GM18519 (cell line): ENCODE results near the gene TMEM256.

ENCODE experiments used
- ATAC-seq: cut with Tn5 transposase; IDR thresholded peaks from one replicate; pipeline ENCODE4 v1.9.1; 2021; ENCODE audit warnings: mild to moderate bottlenecking, moderate library complexity; ENCODE audit not compliant: unreplicated experiment, low FRiP score

TMEM256 gene

DNA sequence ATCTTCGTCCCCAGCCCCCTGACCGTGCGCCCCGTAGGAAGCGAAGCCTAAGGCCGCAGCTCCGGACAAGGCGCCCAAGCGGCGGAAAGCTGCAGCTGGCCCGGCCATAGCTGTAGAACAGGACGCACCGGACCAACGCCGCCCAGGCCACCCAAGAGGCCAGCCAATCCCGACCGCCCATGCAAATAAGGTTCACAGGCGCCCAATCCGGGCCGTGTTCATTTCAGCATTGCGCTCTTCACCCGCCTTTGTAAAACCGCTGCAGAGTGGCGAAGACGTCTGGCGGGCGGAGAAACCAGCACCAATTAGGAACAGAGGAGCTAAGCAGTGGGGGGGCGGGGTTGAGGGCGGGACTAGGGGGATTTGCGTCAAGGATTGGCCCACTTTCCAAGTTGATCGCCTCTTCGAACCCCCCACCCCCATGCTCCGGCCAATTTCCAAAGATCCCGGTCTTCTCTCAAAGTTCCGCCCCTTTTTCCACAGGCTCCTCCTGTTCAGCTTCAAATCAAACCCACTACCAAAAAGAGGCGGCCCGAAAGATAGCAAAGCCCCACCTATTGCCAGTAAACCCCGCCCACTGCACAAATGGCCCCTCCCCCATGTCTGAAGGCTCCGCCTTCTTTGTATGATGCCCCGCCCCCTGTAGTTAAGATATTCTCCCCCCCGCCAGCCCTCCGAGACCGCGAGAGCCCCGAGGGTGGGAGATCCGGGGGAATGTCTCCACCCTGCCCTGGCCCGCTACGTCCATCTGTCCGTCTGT is at the start of gene TMEM256:
Gene TMEM256, minus strand, starts transcription at position 121 of the 760 bp plus-strand sequence. Its CDS starts 13 bp downstream, at position 108.
- peak; percentile 67 for ATAC-seq

DNA sequence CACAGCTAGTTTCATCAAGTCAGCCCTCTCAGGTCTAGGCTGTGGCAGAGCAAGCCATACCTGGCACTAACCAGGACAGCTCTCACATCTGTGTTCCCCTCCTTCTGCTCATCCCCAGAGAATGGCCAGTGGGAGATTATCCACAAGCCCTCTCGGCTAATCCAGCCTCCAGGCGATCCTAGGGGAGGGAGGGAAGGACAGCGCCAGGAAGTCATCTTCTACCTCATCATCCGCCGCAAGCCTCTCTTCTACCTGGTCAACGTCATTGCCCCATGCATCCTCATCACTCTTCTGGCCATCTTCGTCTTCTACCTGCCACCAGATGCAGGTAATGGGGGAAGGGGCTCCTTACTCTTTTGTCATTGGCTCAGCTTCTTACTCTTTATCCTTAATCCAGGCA is 44.6 kb upstream of the TMEM256 start:
- ATAC-seq = no peak

- no peak for ATAC-seq
Measured at GRCh38 chr17:7445619-7445968, 41.7 kb upstream of the TMEM256 start.

DNA sequence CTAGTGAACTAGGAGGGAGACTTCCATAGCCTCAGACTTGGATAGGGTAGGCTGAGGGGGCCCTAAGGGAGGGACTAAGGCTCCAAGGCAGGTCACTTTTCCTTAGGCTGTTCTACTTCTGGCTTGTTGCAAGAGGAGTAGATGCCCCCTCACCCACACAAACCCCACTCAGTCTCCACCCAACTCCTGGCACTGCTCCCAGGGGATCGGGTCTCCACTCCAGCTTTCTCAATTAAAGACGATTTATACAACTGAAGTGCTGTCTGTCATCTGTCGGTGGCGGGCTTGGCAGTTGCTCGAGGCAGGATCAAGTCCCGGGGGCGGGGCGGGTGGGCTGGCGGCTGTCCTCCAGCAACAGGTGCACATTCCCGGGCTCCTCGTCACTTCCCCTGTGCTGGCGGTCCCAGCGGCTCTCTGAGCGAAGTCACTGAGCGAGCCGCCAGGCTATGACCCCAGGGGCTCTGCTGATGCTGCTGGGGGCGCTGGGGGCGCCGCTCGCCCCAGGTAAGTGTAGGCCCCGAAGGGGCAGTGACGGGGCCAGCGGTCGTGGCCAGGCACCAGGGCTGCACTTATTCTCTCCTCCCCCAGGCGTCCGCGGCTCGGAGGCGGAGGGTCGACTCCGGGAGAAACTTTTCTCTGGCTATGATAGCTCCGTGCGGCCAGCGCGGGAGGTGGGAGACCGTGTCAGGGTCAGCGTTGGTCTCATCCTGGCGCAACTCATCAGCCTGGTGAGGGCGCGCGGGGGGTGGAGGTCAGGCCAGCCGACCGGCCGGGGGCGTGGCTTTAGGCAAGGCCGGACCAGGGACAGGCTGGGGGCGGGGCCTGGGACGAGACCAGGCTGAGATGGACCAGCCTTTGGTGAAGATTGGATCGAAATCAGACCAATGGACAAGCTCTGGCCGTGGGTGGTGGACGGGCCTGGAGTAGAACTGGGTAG is 41.1 kb upstream of the TMEM256 start, which contains the start of gene CHRNB1:
Gene CHRNB1, plus strand, starts transcription at position 380 of the 937 bp plus-strand sequence. Its CDS starts 67 bp downstream, at position 447.
- no peak for ATAC-seq

DNA sequence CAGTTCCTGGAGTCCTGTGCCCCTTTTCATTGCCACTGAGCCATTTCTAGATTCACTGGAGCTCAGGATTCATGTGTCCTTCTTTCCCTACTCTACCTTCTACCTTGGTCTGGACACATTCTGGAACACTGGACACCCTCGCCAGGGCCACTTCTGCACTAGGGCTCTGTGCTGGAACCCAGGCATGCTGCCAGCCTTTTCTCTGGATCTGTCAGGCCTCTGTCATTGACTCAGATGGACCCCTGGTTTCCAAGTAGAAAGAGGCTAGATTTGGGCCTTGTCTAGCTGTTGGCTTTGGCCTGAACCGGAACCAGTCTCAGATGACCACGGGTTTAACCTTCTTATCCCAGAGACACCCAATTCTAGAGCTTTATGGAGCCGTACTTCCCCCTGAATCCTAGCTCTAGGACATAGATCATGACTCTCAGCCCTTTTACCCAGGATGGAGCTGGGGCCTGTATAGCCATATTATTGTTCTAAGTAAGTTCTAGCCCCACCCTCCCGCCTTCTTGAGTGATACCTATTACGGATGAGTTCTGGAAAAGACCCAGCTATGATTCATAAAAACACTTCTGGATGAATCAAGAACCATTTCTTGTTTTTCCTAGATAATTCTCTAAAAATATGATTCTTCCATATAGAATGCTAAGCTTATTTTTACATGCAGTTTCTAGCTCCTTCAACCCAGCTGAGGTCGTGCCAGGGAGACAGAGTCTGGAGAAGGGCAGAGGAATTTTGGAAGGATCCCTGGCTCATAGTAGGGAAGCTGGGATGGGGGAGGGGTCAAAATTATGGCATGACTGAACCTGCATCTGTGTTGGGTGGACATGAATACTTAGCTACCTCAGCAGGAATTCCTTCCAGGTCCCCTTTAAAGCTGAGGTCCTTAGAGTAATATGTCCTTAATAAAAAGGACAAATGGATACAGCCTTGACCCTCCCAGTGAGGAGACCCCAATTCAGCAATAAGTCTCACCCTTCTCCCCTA is 39.9 kb upstream of the TMEM256 start:
- no peak for ATAC-seq

- no peak for ATAC-seq
Measured at GRCh38 chr17:7442142-7442541, 38.2 kb upstream of the TMEM256 start.

GRCh38 chr17:7441266-7441665 is 37.4 kb upstream of the TMEM256 start:
- no peak for ATAC-seq

- no peak for ATAC-seq
Measured at GRCh38 chr17:7440834-7441195, 36.9 kb upstream of the TMEM256 start.

- no peak for ATAC-seq
Measured at GRCh38 chr17:7440113-7440833, 36.4 kb upstream of the TMEM256 start.

GRCh38 chr17:7439462-7440112 is 35.7 kb upstream of the TMEM256 start, which contains the start of gene FGF11:
TSS of gene FGF11 (plus strand) at chr17:7439512. CDS start at chr17:7439621, 109 bp downstream.
- no peak for ATAC-seq

- no peak for ATAC-seq
Measured at GRCh38 chr17:7438656-7439460, 35.0 kb upstream of the TMEM256 start.

DNA sequence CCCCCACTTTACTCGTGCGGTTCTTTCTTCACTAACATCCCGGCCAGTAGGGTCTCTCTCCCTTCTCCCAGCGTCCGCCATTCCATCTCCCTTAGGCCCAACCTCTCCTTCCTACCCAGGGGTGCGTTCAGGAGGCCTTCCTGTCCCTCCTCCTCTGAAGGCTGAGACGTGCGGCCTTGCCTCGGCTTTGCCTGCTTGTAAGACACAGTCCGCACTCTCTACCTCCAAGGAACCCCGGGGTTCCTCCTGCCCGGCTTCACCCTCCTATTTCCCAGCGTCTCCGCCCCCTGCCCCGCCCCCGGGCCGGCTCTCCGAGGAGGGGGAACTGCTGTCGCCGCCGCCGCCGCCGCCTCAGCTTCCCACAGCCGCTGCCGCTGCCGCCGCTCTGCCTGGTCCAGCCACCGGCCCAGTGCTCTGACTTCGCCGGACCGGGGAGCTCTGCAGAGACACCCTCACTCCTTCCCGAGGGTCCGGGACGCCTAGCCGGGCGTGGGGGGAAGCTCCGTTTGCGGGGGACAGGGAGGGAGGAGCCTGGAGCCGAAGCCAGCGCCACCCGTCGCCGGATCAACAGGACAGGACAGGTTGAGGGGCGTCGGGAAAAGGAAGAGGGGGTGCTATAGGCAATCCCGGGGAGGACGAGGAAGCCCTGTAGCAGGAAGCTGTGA is 34.2 kb upstream of the TMEM256 start:
- ATAC-seq = no peak

DNA sequence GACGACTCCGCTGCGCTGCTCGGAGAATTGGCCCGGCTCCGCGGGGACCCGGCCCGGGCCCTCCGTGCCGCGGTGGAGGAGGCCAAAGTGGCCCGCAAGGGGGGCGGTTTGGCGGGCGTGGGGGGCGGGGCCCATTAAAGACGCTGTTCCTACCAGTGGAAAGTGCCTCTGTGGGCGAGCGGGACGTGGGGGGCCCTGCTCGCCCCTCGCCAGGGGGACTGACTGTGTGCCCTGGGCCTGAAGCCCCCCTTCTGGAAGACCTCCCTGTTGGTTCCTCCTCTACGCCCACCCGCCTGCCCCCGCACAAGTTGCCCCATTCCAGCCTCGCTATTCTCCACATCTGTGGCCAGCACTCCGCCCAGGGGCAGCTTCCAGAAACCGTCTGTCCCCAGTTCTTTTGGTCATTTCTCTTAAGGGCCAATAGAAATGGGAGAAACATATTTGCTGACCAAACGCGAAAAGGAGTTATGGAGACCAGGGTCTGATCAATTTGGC is 33.5 kb upstream of the TMEM256 start:
- ATAC-seq = no peak

- no peak for ATAC-seq
Measured at GRCh38 chr17:7436556-7437368, 32.9 kb upstream of the TMEM256 start.

DNA sequence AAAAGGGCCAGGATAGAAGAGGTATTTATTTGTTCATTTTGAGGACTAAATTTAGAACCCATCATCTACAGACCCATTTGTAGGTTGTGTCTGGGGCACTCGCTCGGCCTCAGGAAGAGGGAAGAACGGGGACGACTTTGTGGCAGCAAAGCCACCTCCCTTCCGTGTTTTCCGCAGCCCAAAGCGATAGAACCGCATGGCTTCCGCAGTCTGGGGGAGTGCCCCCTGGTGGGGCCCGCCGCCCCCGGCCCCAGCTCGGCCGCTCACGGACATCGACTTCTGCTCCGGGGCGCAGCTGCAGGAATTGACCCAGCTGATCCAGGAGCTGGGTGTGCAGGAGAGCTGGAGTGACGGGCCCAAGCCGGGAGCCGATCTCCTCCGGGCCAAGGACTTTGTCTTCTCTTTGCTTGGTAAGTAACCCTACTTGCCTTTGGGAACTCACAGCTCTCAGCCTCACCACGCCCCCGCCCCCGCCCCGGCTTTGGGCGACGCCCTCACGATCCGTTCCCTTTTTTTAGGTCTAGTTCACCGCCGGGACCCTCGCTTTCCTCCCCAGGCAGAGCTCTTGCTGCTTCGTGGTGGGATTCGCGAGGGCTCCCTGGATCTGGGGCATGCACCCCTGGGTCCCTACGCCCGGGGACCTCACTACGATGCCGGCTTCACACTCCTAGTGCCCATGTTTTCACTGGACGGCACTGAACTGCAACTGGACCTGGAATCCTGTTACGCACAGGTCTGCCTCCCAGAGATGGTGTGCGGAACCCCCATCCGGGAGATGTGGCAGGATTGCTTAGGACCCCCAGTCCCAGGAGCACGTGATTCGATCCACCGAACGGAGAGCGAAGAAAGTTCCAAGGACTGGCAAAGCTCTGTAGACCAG is 32.0 kb upstream of the TMEM256 start:
- ATAC-seq = no peak

DNA sequence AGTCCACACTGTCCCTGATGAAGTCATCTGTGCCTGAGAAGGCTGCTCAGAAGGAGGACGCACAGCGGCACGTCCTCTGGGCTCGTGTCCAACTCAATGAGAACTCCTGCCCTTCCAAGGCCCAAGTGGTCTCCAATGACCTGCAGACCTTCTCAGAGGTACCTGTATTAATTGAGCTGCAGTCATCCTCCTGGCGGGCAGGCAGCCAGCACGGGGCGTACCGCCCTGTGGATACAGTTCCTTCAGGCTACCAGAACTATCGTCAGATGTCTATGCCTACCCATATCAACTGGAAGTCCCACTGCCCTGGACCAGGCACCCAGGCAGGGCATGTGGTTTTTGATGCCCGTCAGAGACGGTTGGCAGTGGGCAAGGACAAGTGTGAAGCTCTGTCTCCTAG is 28.4 kb upstream of the TMEM256 start:
- no peak for ATAC-seq
